GM13977 (cell line): Measurements from ENCODE around the gene LRP8.

ENCODE experiments used
- DNase-seq: peaks from one replicate; pipeline ENCODE4 v3.0.0; 2012; ENCODE audit warnings: low spot score
- CTCF ChIP-seq: IDR thresholded peaks from 2 replicates; pipeline ENCODE4 v1.5.1; 2012; ENCODE audit warnings: mild to moderate bottlenecking, control low read depth; ENCODE audit not compliant: insufficient read depth; ENCODE audit errors: extremely low read depth, missing control alignments
- in situ Hi-C: fragments of 300-500 bp; cut with MboI; formaldehyde crosslinking; loops from one replicate; pipeline ENCODE4 v1.12.0; 2022; ENCODE audit warnings: low sequenced_read_pairs, low pct_unique_long_range_greater_than_20kb, mixed read lengths, inconsistent platforms; ENCODE audit not compliant: unreplicated experiment

Gene LRP8

DNA sequence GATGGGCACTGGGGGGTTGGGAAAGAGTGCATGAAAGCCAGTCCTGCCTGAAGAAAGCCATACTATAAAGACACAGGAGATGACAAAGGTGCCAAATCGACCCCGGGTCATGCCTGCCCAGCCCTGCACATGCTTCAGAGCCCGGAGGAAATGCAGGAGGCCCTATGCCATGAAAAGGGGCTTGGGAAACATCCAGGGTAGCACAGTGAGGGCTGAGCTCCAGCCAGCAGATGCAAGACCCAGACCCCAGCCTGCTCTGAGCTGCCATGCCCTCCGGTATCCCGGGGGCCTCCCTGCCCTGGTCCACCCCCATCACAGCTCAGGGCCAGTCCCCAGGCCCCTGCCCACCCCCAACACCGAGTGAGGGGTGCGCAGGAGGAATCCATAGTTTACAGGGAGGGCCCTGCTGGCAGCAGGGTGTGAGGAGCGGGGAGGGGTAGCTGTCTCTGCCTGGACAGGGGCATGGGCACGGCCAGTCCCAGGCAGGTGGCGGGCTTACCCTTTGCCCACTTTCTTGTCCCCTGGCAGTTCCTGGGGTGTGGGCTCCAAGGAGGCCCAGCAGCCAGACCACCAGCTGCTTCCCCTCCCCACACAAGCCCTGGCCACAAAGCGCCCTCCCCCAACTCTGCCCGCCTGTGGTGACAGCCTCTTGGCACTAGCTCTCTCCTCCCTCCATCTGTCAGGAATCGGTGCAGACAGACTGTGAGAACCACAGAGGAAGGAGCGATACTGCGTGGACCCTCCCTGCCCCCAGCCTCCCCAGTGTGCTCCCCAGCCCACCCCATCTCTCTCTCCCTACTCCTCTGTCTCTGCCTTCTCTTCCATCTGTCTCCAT lies 16.8 kb downstream of the LRP8 start:
- no peak for DNase-seq
- in situ Hi-C loops: no loop called here
- TF ChIP-seq CTCF: no peak

- no peak for TF ChIP-seq CTCF
- in situ Hi-C loops: no loop called here
- DNase-seq: no peak
These were observed 18.1 kb downstream of the LRP8 start for GRCh38 chr1:53309802-53310201.

- in situ Hi-C loops: no loop called here
- no peak for DNase-seq
- TF ChIP-seq CTCF: no peak
These were observed 19.4 kb downstream of the LRP8 start for GRCh38 chr1:53308506-53308905.

GRCh38 chr1:53307037-53307436 lies 20.8 kb downstream of the LRP8 start:
- TF ChIP-seq CTCF: no peak
- in situ Hi-C loops: no loop called here
- no peak for DNase-seq

DNA sequence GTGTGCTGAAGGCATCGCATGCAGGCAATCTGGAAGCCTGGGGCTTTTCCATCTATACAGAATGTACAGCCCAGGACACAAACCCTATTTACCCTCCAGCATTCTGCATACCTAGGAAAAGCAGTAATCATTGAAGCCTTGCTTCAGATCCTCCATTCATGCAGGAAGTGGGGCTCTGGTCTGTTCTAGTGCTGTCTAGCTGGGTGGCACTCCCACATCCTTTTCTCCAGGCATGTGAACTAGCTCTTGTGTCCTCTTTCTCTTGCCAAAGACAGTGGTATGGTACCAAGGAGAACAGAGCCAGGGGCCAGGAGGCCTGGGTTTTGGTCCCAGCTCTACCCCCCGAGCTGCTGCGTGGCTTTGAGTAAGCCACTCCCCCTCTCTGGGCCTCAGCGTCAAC lies 21.7 kb downstream of the LRP8 start:
- DNase-seq: no peak
- in situ Hi-C loops: no loop called here
- no peak for TF ChIP-seq CTCF

DNA sequence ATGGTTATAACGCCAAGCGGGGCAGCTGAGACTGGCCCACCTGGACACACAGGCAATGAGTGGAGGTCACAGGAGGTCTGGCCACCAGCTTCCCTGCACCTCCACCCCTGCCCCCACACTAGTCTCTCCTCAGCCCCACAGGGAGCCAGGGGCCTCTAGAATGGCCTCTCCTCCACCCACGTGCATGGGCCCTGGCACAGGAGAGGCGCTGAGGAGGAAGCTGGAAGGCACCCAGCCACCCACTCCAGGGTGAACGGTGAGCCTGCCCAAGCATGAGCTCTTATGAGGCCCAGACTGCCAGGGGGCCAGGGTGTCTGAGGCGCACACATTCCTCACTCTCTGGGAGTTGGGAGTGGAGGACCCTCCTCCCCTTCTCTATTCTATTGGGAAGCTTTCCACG lies 22.2 kb downstream of the LRP8 start:
- no peak for DNase-seq
- in situ Hi-C loops: no loop called here

More for the DNA sequence above, 22.2 kb downstream of the LRP8 start:
- no peak for TF ChIP-seq CTCF
